GM21717 (cell line): ENCODE results near the gene MTERF4.

Source experiments
- ATAC-seq: cut with Tn5 transposase; IDR thresholded peaks from one replicate; pipeline ENCODE4 v1.9.1; 2021; ENCODE audit warnings: mild to moderate bottlenecking, moderate library complexity; ENCODE audit not compliant: unreplicated experiment

The MTERF4 gene, protein sequence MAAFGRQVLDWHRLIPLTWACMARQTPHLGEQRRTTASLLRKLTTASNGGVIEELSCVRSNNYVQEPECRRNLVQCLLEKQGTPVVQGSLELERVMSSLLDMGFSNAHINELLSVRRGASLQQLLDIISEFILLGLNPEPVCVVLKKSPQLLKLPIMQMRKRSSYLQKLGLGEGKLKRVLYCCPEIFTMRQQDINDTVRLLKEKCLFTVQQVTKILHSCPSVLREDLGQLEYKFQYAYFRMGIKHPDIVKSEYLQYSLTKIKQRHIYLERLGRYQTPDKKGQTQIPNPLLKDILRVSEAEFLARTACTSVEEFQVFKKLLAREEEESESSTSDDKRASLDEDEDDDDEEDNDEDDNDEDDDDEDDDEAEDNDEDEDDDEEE

GRCh38 chr2:241102239-241102803 is at the start of gene MTERF4:
Gene MTERF4 (minus strand): TSS chr2:241102287. CDS start chr2:241102273, 14 bp downstream.
- ATAC-seq = peak; percentile 83

DNA sequence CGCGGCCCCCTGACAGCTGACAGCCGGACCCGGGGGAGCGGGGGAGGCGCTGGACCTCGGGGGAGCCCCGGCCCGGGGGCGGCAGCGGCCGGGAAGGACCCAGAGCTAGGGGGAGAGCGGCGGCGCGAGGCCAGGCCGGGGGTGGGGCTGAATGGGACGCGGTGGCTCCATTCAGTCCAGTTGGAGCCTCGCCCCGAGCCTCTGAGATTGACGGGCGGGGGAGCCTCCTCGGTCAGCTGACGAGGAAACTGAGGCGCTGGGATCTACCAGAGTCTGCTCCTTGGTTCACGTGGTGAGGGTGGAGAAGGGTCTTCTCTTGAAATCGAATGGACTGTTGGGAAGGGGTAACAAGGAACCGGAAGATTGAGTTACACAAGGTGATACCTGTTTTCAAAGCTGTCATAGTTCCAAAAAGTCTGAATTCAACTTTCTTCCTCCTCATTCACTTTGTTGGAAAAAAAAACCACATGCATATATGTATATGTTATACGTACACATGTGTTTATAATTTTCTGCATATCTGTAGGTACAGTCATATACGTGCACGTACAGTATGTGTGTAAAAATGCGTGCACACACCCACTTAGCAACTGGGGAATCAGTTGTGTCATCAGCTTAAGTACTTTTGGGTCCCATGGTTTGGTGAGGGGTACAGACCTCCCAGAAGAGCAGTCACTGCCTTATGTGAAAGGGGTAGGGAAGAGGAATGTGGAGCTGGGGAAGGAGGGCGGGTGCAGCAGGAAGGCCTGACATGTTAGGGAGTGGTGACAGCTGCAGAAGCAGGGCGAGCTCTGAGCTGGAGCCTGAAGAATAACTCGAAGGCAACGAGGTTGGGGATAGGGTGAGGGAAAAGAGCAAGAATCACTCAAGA is 48.8 kb upstream of the MTERF4 start:
- ATAC-seq = peak; percentile 5

- peak; percentile 62 for ATAC-seq
Observed at GRCh38 chr2:241149925-241150659, 48.0 kb upstream of the MTERF4 start, which contains the start of gene PPP1R7. Gene PPP1R7 (plus strand): TSS chr2:241150467. CDS start chr2:241150496, 29 bp downstream.

DNA sequence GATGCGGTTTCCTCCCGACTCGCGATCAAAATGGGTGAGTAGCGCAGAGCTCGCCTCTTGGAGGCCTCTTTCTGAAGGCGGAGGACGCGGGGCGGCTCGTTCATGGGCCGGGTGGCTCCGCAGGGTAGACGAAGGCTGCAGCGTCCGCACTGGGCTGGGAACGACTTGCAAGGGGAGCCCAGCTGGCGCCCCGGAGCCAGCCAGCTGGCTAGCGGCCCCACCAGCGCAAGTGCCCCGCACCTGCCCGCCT is 47.5 kb upstream of the MTERF4 start:
- ATAC-seq = peak; percentile 15

GRCh38 chr2:241148891-241149674 is 47.0 kb upstream of the MTERF4 start, which contains the start of gene PASK:
Gene PASK (minus strand): TSS chr2:241149472. CDS start chr2:241143032, 6,440 bp downstream.
- ATAC-seq = peak; percentile 76

DNA sequence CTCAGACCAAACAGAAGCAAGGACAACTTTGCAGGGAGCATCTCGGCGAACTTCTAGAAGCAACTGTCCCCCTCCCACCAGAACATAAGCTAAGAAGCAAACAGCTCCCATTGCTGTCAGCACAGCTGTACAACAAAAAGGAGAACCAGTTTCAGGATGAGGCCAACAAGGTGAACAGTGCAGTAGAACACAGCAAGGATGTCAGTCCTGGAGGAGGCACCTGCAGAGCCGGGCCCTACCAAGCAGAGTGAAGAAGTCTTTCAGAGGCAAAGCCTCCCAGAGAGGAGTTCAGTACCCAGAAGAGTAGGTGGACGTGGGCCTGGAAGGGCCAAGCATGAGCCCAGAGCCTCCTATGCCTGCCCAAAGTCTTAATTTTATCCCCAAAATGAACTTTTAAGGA is 46.2 kb upstream of the MTERF4 start:
- ATAC-seq = no peak

- no peak for ATAC-seq
Observed at GRCh38 chr2:241147336-241147735, 45.2 kb upstream of the MTERF4 start.

GRCh38 chr2:241146286-241146685 is 44.2 kb upstream of the MTERF4 start:
- ATAC-seq = no peak

DNA sequence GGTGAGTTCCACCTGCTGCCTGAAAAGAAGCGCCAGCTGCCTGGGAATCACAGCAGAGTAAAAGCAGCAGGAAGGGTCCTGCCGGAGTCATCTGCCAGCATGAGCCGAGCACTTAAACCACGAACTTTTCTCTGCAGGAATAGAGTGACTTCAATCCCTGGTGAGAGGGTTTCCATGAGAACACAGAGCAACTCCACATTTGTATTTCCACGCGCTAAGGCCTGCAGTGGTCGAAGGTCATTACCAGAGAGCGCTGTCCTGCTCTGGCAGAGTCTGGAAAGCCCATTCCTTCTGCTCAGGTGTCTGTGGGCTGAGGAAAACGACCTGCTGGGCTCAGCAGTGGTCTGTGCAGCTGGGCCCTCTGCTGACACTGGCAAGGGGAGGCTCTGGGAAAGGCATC is 40.5 kb upstream of the MTERF4 start:
- ATAC-seq = no peak

DNA sequence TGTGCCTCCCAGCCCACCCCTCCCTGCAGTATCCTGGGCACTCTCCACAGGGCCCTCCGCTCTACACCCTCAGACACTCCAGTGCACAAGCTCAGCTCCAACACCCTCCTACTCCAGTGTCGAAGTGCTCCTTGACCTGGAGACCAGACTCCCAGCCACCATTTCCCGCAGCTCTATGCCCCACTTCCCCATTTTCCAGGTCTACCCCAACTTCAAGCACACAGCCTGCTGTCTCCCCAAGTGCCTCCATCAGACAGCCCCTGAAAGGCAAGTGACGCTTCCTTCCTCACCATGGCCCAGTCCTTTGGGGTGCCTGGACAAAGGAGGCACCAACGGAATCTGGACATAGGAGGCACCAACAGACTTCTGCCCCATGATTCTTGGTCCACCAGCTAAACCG is 40.0 kb upstream of the MTERF4 start:
- no peak for ATAC-seq

DNA sequence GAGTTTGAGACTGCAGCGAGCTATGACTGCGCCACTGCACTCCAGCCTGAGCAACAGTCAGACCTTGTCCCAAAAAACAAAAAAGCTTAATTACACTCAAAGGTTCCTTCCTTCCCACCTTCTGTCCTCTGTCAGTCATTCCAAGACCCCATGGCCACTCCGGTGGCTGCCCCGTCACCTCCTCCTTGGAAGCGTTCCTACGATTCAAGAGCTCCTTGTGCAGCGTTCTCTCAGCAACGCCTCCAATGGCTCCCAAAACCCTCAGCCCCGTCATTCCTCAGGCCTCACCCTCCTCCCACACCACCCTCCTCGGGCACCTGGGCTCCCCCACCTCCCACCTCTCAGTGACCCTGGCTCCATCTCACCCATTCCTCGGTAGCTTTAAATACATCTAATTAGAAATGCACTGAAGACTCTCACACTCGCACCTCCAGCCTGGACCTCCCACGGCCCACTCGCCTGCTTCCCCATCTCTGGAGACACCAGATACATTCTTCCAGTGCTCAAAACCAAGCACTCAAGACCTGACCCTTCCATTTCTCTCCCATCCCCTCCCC is 39.2 kb upstream of the MTERF4 start:
- ATAC-seq = no peak

GRCh38 chr2:241140445-241140840 is 38.4 kb upstream of the MTERF4 start:
- no peak for ATAC-seq

- no peak for ATAC-seq
Observed at GRCh38 chr2:241139531-241140444, 37.7 kb upstream of the MTERF4 start.

- ATAC-seq = no peak
Observed at GRCh38 chr2:241138471-241138870, 36.4 kb upstream of the MTERF4 start.

- no peak for ATAC-seq
Observed at GRCh38 chr2:241137276-241138190, 35.4 kb upstream of the MTERF4 start.

DNA sequence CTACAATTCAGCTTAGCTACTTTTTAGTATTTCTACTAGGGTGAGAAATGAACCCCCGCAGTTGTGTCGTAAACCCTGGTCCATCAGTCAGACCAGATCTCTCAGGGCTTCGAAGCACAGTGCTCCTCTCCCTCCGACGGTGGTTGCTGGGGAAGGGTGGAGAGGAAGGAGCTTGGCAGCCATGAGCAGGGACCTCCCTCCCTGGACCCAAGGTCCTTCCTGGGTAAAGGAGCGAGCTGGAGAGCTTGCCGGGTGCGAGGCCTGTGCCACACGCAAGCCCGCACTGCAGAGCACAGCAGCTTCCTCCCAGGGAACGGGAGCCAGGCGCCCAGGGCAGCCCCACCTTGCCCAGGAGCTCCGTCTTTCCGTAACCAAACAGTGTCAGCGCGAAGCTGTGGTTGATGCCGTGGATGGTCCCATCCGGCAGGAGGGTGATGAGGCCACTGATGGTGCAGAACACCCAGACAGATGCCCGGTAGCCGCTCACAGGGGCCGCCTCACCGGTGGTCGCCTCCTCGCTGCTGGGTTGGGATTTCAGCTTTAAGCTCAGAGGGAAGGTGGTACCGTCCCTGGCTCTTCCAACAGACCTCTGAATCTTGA is 34.7 kb upstream of the MTERF4 start:
- ATAC-seq = no peak

GRCh38 chr2:241136191-241136590 is 34.1 kb upstream of the MTERF4 start:
- no peak for ATAC-seq
